Progenitor cell of endocrine pancreas (in vitro differentiated cells): ENCODE data around the gene PARN. TPM values are rescaled to one million over a fixed set of nuclear protein-coding genes. Genes with fewer than 3 reads are reported as not detected.
"Not testable (repeated sequence)": the region's sequence is repeated elsewhere in the genome, so short reads cannot be mapped to it uniquely, and the experiment has no call there.

ENCODE experiments used
- DNase-seq: peaks from one replicate; pipeline ENCODE4 v3.0.0; 2021; ENCODE audit warnings: low spot score; ENCODE audit not compliant: unreplicated experiment
- H3K27ac Mint-ChIP-seq: 2 replicates; pipeline ENCODE4 v1.8.0; 2021; ENCODE audit warnings: mild to moderate bottlenecking, moderate library complexity, mixed read lengths
- H3K27me3 Mint-ChIP-seq: 2 replicates; pipeline ENCODE4 v1.8.0; 2021; ENCODE audit warnings: mixed read lengths
- H3K36me3 Mint-ChIP-seq: 2 replicates; pipeline ENCODE4 v1.8.0; 2022; ENCODE audit warnings: mixed read lengths; ENCODE audit not compliant: insufficient read depth
- H3K4me1 Mint-ChIP-seq: 2 replicates; pipeline ENCODE4 v1.8.0; 2021; ENCODE audit warnings: low read depth, mixed read lengths
- H3K4me3 Mint-ChIP-seq: 2 replicates; pipeline ENCODE4 v1.8.0; 2021; ENCODE audit warnings: low read depth, mild to moderate bottlenecking, moderate library complexity, mixed read lengths
- H3K9me3 Mint-ChIP-seq: 2 replicates; pipeline ENCODE4 v1.8.0; 2021; ENCODE audit warnings: low read depth, mixed read lengths
- total RNA-seq: library from RNA; stranded (reverse); gene quantifications from 2 replicates; pipeline ENCODE4 v1.2.1, GENCODE V29; 2021
- TF ChIP-seq, protein P1 (sequence below): fragments of 200-600 bp; sonication (generic); IDR thresholded peaks from one replicate; pipeline ENCODE4 v1.5.0; 2021; ENCODE audit warnings: antibody characterized with exemption, mild to moderate bottlenecking; ENCODE audit not compliant: unreplicated experiment

The PARN gene
- total RNA-seq, 1 donor from 2014 or later: 31.4 TPM

DNA sequence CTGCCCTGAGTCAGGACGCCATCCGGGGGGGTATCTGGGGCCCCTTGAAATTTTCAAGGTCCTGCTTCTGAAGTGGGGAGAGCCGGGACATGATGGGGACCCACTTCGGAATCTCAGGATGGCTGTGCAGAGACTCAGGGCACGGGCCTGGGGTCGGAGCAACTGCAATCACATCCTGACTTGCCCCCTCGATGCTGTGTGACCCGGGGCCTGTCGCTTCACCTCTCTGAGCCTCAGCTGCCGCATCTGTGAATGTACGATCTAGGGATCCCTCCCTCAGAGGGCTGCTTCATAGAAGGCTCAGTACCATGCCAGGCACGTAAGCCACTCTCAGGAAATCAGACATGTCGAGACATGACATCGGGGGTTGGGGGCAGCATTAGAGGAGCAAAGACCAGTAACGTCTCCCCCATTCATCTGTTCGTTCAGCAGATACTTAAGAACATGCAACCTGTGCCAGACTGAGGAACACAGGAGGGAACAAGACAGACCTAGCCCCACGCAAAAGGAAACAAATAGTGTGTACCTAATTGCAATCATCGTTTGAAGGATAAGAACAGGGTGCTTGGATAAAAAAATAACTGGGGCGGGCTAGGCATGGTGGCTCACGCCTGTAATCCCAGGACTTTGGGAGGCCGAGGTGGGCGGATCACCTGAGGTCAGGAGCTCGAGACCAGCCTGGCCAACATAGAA, 229.6 kb downstream of the PARN start:
- no peaks in the 10 kb centered on the region for H3K9me3 Mint-ChIP-seq
- no peak for DNase-seq
- H3K27ac Mint-ChIP-seq: no peak overlapping the region
- no peak overlapping the region for H3K4me3 Mint-ChIP-seq
- peaks cover 1% of the 10 kb centered on the region for H3K4me1 Mint-ChIP-seq
- TF ChIP-seq, protein P1, sequence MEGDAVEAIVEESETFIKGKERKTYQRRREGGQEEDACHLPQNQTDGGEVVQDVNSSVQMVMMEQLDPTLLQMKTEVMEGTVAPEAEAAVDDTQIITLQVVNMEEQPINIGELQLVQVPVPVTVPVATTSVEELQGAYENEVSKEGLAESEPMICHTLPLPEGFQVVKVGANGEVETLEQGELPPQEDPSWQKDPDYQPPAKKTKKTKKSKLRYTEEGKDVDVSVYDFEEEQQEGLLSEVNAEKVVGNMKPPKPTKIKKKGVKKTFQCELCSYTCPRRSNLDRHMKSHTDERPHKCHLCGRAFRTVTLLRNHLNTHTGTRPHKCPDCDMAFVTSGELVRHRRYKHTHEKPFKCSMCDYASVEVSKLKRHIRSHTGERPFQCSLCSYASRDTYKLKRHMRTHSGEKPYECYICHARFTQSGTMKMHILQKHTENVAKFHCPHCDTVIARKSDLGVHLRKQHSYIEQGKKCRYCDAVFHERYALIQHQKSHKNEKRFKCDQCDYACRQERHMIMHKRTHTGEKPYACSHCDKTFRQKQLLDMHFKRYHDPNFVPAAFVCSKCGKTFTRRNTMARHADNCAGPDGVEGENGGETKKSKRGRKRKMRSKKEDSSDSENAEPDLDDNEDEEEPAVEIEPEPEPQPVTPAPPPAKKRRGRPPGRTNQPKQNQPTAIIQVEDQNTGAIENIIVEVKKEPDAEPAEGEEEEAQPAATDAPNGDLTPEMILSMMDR: no peak
- no peaks in the 10 kb centered on the region for H3K27me3 Mint-ChIP-seq
- H3K36me3 Mint-ChIP-seq: no peaks in the 10 kb centered on the region

DNA sequence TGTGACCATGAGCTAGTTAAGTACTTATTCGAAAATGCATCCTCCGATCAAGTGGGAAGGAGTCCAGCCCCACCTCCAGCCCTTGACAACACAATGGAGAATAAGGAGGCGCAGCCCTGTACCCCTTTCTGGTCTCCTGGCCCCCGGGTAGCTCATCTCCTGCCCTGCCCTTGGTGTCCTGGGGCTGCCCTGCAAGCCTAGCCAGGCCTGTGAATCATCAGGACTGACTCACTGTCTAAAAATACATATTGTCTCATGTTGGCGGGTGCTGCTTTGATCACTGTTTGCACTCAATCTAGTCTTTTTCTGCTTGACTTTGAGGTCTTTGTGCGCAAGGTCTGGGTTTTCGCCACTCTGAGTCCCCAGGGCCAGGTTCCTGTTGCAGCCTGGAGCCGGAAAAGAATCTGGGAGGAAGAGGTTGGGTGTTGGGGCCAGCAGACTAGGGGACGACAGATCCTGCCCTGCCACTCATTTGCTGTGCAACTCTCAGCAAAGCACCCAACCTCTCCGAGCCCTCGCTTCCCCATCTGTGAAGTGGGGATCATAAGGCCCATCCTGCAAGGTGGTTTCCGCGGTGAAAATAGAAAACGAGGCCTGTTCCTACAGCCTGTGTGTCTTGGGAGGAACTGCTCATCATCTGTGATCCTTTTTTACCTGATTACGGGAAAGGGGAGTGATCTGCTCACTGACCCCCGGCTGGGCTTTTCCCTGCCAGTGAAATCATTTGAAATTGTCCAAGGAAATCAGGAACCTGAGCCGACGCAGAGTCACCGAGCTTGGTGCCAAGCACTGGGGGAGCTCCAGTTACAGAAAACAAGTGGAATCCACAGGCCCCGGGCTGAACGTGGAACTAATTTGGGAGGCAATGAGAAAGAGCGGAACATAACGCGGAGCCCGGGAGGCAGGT, 230.4 kb downstream of the PARN start:
- no peak for DNase-seq
- TF ChIP-seq, protein P1: no peak
- Mint-ChIP-seq H3K4me3 (no peak overlapping the region), H3K27me3 (no peaks in the 10 kb centered on the region), H3K4me1 (peaks cover 1% of the 10 kb centered on the region), H3K9me3 (no peaks in the 10 kb centered on the region), H3K36me3 (no peaks in the 10 kb centered on the region), H3K27ac (peak overlapping the region; percentile 56)

DNA sequence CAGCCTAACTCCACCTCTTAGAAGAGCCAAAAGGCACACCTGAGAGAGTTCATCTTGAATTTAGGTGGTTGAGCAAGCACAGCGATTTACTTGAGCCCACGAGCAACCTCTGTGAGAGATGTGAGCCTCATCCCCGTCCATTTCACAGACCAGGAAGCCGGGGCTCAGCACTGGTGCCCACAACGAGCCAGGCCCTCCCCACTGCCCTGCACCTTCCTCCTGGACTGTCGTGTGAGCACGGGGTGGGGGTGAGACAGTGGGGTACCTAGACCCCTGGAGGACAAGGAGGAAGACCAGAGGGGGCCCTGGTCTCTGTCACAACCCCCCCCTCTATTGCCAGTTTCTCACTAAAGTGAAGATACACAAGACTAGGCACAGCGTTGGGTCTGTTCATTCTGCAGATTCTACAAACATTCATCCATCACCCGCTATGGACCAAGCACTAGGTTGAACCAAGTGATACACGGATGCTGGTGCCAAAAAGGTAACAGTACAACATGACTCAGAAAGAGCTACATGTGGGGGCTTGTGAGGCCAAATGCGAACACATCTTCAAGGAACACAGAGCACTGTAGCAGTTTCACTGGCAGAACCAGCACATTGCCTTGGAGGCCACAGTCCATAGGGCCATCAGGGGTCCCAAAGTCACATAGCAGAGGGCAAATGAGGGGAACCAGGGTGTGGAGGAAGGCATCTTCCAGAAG, 231.9 kb downstream of the PARN start:
- no peaks in the 10 kb centered on the region for H3K27me3 Mint-ChIP-seq
- TF ChIP-seq, protein P1: no peak
- H3K4me1 Mint-ChIP-seq: peaks cover 1% of the 10 kb centered on the region
- H3K27ac Mint-ChIP-seq: no peak overlapping the region
- H3K9me3 Mint-ChIP-seq: no peaks in the 10 kb centered on the region
- no peaks in the 10 kb centered on the region for H3K36me3 Mint-ChIP-seq
- no peak overlapping the region for H3K4me3 Mint-ChIP-seq
- no peak for DNase-seq

DNA sequence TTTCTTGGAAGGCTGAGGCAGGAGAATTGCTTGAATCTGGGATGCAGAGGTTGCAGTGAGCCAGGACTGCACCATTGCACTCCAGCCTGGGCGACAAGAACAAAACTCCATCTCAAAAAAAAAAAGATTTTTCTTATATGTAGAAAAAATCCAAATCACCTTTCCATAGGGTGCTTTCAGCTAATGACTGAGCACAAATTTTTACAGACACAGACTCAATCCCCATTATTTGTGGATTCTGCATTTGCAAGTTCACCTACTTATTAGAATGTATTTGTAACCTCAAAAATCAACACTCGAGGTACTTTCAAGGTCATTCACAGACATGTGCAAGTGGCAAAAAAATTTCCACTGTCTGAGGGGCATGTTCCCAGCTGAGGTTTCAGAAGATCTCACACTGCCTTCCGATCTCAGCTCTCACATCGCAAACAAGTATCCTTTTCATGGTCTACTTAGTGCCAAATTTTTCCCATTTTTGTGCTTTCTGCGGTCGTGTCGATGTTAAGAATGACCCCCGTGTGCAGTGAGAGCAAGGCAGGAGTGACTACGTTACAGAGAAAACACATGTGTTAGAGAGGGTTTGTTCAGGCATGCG, 234.3 kb downstream of the PARN start:
- H3K27me3 Mint-ChIP-seq, H3K4me3 Mint-ChIP-seq, H3K4me1 Mint-ChIP-seq, H3K27ac Mint-ChIP-seq, H3K9me3 Mint-ChIP-seq, H3K36me3 Mint-ChIP-seq, DNase-seq: not testable (repeated sequence)

DNA sequence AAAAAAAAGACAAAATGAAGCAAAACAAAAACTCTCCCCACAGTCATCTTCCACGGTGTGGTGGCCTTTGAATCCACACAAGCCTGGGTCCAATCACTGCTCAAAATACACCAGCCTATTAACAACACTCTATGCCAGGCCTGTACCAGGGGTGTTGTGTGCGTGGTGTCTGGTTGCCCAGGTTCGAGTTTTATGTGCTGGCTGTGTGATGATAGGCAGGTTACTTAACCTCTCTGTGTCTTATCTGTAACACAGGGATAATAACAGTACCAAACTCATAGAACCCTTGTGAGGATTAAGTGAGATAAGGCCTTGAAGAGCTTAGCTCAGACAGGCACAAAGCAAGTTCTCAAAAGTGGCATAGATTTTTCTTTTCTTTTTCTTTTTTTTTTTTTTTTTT, 235.2 kb downstream of the PARN start:
- no peaks in the 10 kb centered on the region for H3K9me3 Mint-ChIP-seq

More for the DNA sequence above, 235.2 kb downstream of the PARN start:
- Mint-ChIP-seq H3K27me3 (no peaks in the 10 kb centered on the region), H3K36me3 (no peaks in the 10 kb centered on the region), H3K4me1 (peaks cover 1% of the 10 kb centered on the region), H3K4me3 (no peak overlapping the region), H3K27ac (no peak overlapping the region)
- TF ChIP-seq, protein P1: no peak
- no peak for DNase-seq
